Islet precursor cell (in vitro differentiated cells): ENCODE data around the gene ZBTB18.
"Not testable (repeated sequence)": the region's sequence is repeated elsewhere in the genome, so short reads cannot be mapped to it uniquely, and the experiment has no call there.

ENCODE experiments used
- DNase-seq: peaks from one replicate; pipeline ENCODE4 v3.0.0-alpha.2; 2018

Gene ZBTB18

DNA sequence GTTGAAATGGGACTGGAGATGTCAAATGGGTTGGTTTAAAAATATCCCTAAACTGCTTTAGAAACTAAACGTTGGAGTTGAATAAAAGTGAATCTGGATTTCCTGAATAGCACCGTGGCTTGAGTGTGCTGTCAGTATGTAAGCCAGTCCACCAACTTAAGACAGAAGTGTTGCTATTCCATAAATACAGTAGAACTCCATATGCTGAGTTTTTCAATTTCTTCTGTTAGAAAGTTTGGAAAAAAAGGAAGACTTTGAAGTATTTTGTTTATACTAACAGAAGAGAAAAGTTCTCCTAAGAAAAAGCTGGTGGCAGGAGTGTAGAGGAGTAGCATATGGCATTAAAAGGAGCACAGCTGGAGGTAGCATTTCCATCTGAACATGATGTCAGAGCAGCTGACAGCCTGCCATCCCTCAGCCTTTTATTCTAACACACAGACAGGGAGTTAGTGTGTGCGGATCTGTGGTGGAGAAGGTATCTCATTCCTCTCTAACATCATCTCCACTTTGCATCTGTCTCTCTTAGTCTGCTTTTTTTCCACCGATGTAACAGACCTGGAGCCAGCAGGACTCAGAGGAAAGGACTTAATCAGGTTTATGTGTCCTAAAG is at the start of gene ZBTB18:
Gene ZBTB18, plus strand, starts transcription at position 449 of the 610 bp plus-strand sequence. Its CDS starts 149 bp downstream, at position 598.
- DNase-seq, result peak; percentile 75

- DNase-seq, result peak; percentile 7
Observed at GRCh38 chr1:244002721-244003120, 48.4 kb upstream of the ZBTB18 start.

GRCh38 chr1:244005455-244005854 is 45.6 kb upstream of the ZBTB18 start:
- DNase-seq, result peak; percentile 2

DNA sequence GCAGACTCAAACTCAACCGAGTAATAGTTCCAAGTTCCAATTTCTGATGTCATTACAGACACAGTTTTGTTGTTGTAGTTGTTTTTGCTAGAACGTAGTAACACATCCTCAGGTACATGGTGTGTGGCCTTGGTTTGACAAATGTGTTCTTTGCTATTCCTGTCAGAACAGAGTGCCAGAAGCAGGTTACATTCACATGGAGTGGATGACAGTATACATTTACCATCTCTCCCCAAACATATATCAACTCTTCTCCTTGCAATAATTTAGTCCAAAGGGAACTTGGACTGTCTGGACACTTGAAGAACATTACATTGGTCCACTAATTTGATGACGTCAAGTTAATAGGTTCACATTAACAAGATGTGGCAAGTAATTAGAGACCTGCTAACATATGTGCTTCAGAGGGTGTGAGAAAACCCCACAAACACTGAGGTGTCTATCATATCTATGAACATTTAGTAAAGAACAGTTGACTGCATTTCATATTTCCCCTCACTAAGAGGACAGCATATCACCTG is 44.6 kb upstream of the ZBTB18 start:
- DNase-seq, result no peak

DNA sequence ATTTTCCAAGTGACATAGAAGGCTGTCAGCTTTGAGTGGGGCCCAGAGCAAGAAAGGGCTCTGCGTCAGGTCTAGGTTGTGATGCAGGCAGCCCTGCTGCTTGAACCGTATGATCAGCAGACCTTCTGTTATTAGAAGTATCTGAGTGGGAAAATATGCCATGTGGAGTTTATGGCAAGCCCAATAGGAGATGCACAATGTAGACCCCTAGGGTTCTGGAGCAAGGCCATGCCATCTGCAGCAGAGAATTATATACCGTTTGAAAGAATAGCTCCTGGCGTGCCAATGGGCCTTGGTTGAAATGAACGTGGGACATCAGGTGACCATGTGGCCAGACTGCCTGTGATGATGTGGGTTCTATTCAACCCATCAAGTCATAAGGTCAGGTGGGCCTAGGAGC is 44.1 kb upstream of the ZBTB18 start:
- DNase-seq, result peak; percentile 14

- peak; percentile 57 for DNase-seq
Observed at GRCh38 chr1:244010191-244010590, 40.9 kb upstream of the ZBTB18 start.

DNA sequence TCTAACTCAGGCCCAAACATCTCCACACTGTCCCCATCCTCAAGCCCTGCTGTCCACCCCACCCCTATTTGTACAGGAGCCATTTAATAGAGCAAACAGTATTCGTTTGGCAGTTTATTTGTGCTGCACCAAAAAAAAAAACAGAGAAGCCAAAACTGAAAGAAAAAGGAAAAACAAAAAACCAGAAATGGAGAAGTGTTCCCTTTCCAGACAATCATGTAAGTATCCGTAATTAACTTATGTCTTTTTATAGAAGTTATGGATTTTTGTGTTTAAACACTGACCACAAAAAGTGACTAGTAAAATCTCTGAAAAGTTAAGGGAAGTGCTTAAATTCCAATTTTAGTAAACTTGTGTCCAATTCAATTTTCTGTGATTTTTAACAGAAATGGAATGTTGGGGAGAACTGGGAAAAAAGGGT is 40.4 kb upstream of the ZBTB18 start:
- no peak for DNase-seq

DNA sequence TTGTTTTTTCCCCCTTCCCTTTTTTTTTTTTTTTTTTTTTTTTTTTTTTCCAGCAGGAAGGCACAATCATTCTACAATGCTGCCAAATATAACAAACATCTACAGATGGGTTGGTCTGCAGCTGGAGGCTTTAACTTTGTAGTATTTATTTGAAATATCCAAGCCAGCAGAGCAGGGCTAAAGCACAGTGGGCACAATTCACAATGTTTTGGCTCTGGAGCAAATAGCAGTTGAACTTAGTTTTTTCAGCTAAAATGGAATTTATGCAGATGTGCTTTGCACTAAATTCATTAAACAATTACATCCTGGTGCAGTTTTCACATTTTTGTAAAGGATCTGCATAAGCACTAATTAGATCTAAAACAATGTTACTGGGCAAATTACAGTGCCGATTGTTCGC is 39.8 kb upstream of the ZBTB18 start:
- peak; percentile 7 for DNase-seq

DNA sequence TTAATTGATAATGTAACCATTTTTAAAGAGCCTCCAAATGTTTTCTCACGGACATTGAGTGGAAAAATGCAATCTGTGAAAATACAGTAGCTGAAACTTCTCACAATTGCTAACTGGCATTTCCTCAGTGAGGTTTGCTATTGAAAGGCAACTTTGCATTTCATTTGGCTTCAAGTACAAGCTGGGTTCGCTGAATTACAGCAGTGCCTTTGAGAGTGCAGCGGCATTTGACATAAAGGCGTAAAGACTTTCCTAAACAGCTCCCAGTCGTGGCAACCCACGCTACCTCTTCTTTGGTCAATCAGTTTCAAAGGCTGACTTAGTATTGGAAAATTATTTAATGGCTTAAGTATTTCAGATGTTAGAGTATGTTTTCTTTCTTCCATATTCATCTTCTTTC is 39.3 kb upstream of the ZBTB18 start:
- peak; percentile 37 for DNase-seq

GRCh38 chr1:244012202-244012601 is 38.9 kb upstream of the ZBTB18 start:
- DNase-seq, result peak; percentile 75

DNA sequence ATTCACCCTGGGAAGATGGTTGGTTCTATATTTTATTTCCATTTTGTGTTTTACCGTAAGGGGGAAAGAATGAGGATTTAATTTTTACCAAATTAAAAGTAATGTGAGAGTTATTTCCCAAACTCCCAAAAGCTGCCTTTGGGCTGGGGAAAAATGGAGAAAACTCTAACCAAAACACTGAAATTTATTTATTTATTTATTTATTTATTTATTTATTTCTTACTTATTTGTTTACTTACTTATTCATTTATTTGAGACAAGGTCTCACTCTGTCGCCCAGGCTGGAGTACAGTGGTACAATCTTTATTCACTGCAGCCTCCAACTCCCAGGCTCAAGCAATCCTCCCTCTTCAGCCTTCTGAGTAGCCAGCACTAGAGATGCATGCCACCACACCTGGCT is 38.0 kb upstream of the ZBTB18 start:
- peak; percentile 3 for DNase-seq

DNA sequence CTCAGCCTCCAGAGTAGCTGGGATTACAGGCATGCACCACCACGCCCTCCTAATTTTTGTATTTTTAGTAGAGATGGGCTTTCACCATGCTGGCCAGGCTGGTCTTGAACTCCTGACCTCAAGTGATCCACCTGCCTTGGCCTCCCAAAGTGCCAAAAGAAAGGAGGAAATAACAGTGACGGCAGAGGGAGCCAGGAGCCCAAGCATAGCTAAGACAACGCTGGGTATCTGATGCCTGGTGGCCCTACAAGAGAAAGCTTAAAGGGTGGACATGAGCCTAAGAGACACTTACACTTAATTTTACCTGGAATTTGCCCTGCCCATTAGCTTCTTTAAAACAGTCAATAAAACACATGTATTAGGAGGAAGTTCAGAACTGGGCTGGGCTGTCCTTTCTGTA is 36.2 kb upstream of the ZBTB18 start:
- DNase-seq, result not testable (repeated sequence)

DNA sequence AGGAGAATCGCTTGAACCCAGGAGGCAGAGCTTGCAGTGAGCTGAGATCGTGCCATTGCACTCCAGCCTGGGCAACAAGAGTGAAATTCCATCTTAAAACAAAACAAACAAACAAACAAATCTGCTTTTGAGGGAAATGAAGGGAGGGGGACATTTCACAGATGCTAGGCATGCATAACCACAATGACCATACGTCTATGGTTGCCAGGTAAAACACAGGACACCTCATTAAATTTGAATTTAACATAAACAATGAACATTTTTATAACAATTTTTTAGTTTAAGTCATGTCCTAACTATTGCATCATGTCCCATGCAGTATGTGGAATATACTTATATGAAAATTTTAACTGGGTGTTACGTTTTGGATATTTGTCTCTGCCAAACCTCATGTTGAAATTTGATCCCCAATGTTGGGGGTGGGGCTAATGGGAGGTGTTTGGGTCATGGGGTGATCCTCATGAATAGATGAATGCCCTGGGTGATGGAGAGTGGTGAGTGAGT is 31.0 kb upstream of the ZBTB18 start:
- no peak for DNase-seq

DNA sequence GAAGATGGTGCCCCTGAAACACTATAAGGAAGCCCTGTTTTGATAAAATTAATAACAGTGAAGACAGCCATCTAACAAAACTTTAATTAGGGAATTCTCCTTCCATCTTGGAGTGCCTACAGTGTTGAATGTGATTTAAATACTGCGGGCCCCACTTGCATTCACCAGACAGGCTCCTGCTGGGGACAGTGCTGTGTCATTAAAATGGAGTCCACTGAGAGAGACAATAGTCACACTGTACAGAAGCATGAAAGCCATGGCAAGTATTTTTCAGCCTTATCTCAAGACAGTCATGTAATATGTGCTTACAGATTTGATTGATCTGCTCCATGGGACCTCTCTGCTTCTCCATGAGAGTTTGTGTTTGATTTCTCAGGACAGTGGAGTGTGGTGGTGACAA is 29.7 kb upstream of the ZBTB18 start:
- no peak for DNase-seq

DNA sequence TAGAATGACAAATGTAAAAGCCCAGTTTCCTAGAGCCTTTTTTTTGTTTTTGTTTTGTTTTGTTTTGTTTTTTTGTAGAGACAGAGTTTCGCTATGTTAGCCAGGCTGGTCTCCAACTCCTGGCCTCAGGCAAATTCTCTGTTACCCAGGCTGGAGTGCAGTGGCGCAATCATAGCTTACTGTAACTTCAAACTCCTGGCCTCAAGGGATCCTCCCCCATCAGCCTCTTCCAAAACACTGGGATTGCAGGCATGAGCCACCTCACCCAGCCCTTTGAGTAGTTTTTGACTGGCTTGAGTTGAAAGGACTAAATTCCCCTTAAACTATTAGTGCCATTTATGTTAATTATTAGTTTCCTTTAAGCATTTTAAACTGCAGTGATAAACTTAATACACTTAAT is 28.8 kb upstream of the ZBTB18 start:
- DNase-seq, result peak; percentile 86

DNA sequence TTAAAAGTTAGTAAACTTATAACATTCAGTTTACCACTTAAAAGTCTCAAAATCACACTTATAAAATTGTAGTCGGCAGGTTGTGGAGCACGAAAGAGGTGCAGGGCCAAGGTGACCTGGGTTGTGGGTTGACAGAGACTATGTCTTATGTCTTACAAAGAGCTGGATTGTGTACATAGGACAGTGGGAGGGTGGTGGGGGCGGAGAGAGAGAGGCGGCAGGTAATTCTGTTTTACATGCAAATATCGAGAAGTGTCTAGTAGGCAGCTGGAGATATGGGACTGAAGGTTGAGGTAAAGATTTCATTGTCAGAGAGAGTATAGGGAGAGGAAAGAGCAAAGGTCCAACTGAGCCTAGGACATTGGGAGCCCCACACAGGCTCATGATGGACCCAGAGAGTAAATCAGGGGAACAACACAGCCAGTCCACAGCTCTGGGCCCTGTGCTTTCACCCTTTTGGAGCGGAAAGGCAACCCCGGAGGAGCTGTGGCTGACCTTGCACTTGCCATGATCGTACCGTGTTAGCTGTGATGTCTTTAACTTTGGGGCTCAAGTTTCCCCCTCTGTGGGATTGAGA is 28.1 kb upstream of the ZBTB18 start:
- DNase-seq, result no peak

GRCh38 chr1:244027491-244028145 is 23.5 kb upstream of the ZBTB18 start:
- no peak for DNase-seq

DNA sequence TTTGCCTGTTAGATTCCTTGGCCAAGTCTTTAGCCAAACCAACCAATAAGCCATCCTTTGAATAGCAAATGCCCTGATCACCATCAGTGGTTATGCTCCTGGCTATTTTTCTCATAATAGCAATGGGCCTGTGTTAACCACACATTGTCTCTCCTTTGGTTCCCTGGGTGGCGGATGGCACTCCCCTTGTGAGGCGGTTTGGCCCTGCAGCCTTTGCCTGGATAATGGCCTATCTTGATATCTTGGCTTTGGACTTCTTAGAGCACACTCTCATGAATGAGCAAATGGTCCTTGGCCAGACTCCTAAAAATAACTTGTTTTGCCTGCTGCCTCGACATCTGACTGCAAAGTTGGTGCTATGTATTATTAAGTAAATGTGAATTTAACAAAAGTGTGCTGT is 22.4 kb upstream of the ZBTB18 start:
- DNase-seq, result no peak

DNA sequence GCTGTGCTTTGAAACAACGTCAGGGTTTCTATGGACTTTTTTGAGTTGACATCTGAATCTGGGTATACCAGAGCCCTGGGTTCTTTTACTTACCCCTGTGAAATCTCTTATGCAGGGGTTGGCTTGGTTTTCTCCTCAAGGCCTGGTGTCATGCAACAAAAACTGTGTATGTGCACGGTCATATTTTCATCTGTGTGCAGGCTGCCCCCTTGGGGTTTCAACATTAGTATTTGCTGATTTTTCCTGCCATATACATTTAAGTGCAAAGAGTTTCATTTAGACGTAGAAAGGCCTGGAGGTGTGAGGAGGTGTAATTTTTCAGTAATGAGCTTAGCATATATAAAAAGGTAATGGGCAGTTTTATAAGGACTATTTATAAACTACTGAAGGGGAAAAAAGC is 22.0 kb upstream of the ZBTB18 start:
- no peak for DNase-seq

- no peak for DNase-seq
Observed at GRCh38 chr1:244030481-244031040, 20.5 kb upstream of the ZBTB18 start.

DNA sequence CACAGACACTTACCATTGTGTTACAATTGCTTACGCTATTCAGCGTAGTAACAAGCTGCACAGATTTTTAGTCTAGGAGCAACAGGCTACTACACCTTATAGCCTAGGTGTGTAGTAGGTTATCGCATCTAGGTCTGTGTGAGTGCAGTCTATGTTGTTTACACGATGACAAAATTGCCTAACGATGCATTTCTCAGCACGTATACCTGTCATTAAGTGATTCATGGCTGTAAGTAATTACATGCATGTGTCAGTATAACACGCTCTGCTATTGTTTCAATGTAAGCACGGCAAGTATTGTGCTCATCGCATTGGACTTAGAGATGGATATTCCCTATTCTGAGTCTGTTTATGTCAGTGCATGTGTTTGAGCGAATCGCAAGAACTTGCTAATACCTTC is 15.7 kb upstream of the ZBTB18 start:
- DNase-seq, result no peak

DNA sequence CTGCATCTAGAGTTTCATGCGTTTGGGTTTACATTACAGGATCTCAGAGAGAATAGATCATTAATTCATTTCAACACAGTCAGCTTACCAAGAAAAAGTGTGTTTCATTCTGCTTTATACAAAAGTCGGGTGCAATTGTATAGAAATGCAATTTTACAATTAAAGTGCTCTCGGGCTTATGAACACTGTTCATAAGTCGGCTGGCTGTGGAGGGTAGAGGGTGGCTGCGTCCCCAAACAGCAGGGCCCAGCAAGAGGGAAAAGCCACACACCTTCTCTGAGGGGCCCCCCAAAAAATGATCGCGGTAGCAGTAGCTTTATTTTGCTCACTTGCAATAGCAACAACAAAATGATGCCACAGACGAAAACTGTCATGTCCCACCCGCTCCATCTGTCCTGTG is 13.8 kb upstream of the ZBTB18 start:
- no peak for DNase-seq

GRCh38 chr1:244041466-244042120 is 9.5 kb upstream of the ZBTB18 start:
- no peak for DNase-seq
